Sciatic nerve (tissue), 2 donors: ENCODE measurements around the gene RRAGD. TPM values are rescaled to one million over a fixed set of nuclear protein-coding genes. Genes with fewer than 3 reads are reported as not detected.

Source experiments
- ATAC-seq: fragments of 200-7000 bp; cut with Tn5 transposase; one replicate; pipeline ENCODE4 v1.9.1; 2020; ENCODE audit warnings: mild to moderate bottlenecking, moderate library complexity
- DNase-seq: peaks from one replicate; pipeline ENCODE4 v3.0.0-alpha.2; 2020; ENCODE audit warnings: low spot score
- intact Hi-C: fragments of 100-400 bp; cut with DNase I; formaldehyde crosslinking; loops from one replicate; pipeline ENCODE4 v1.14.2; 2022
- total RNA-seq: library from RNA; stranded (reverse); fragmentation: NEBNext Ultra II Directional; extraction: Animal tissue kit (Norgen Biotek cat#: 25700); gene quantifications from one replicate; pipeline ENCODE4 v1.2.1, GENCODE V29; 2021
- donor health status: DM: no; HTN: no; CAD: no.
- donor health status: DM: no; HTN: no; CAD: no.

RRAGD gene
- total RNA-seq, 1 donor from 2014 or later: 22.1 TPM

- DNase-seq: no peak
- intact Hi-C loops: no loop called here
- no peak for ATAC-seq
Measured at GRCh38 chr6:89353118-89353556, 58.9 kb downstream of the RRAGD start.

- intact Hi-C loops: no loop called here
- ATAC-seq: peak; percentile 98
- DNase-seq: peak; percentile 96
Measured at GRCh38 chr6:89352278-89353117, 59.6 kb downstream of the RRAGD start, which contains the start of gene UBE2J1. Gene UBE2J1, minus strand, starts transcription at chr6:89352722. Its CDS starts 153 bp downstream, at chr6:89352569.

DNA sequence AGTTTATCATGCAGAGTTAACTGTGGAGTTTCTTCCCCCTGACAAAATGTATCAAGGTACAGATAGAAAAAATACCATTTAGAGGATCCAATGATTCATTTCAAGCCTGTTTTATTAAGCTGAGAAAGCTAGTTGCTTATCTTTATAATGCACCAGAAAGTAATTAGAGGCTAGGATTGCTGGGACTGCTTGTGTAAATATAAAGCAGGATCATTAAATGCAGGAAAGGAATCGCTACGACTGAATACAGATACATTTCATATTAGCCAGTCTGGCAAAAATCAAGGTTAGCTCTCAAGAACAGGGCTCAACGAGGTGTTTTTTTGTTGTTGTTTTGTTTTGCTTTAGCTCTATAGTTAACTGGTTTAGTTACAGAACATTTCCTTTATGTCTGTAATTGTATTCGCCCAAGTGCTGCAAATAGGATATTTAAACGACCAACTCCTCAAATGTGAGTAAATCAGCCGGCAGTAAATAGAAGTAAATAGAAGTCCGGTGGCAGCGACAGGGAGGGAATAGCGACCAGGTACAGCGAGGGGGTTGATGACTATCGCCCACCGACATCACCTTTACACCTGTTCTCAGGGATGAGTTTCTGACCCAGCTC, 60.3 kb downstream of the RRAGD start:
- intact Hi-C loops: no loop called here
- ATAC-seq (no peak), DNase-seq (no peak)

DNA sequence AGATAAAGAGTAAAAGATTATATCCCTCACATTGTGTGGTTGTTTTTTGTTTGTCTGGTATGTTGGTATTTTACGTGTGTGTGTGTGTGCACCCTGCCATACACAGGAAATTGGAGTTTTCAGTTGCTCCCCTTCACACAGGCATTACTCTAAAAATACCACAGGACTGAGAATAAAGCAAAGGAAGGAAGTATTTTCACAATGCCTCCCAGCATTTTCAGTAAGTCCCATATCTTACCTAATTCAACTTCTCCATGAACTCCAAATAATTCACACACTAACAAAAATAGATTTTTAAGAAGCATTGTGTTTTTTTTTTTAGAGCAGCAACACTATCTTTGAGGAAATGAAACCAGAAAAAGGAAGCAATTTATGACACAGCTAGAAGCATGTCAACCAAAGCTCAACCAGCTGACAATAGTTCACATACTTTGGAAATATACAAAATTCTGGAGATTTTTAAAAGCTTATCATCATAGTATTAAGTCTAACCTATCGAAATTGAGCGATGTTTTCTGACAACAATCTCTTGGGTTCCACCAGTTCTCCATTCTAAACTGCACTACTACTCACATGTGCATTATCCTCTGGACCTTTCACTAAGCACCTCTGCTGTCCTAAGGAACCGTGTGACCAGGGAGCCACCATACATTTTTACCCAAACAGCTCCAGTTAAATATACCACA, 61.6 kb downstream of the RRAGD start:
- no peak for DNase-seq
- ATAC-seq: no peak
- intact Hi-C loops: no loop called here

- intact Hi-C loops: no loop called here
- ATAC-seq (no peak), DNase-seq (no peak)
Measured at GRCh38 chr6:89348372-89348771, 63.7 kb downstream of the RRAGD start.

DNA sequence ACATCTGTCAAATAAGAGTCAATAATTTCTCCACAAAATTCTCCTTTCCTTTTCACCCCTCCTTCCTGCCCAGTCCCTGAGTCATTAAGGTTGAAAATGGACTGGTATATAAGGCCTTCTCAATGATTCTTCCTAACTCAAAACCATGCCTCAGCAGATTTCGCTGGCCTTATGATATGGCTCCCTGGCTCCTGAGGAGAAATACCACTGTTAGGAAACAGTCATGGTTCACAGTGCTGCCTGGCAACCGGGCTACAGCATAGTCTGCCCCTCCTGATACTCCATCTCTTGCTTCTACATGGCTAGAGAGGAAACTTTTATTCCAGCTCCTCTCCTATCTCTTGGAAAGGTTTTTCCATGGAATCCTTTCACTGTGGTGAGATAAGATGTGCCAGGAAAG, 64.2 kb downstream of the RRAGD start:
- ATAC-seq: no peak
- intact Hi-C loops: no loop called here
- DNase-seq: no peak

DNA sequence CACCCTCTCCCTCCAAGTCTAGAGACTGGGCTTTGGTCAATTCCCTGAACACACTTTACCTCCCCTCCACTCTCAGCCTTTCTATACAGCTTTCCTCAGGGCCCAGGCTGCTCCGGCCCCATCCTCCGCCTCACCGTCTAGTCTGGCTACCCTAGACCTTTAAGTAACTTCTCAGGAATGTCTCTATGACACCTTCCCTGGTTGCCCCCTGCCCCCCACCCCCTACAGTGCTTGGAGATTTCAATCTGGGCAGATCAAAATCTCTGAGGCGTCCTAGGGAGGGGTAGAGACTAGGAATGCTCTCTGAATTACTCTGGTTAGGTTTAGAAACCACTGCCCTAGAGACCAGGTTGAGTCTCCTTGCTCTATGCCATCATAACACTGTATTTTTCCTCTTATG, 65.6 kb downstream of the RRAGD start:
- DNase-seq (no peak), ATAC-seq (no peak)
- intact Hi-C loops: no loop called here

DNA sequence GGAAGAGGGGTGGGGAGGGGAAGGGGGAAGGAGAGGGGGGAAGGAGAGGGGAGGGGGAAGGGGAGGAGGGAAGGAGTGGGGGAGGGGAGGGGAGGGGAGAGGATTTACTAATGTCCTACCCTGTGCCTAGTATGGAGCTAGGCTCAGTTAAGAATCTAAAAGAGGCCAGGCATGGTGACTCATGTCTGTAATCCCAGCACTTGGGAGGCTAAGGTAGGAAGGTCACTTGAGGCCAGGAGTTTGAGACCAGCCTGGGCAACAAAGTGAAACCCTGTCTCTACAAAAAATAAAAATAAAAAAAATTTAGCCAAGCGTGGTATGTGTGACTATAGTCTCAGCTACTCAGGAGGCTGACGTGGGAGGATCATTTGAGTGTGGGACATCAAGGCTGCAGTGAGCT, 72.5 kb downstream of the RRAGD start:
- ATAC-seq: no peak

DNA sequence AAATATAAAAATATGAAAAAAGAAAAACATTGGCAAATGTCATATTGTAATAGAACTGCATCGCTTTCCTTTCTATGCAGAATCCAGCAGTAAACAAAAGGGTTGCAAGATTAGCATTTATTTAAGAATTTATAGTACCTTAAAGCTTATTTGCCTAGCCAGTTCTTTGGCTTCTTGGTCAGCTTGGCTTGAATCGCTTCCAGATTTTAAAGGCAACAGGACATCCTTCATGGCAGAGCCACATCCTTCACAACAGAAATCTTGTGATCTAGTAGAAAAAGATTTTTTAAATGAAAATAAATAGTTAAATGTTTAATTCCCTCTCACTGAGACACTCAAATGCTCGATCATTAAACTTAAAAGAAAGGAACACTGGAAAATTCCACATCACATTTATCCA, 76.9 kb downstream of the RRAGD start:
- ATAC-seq (no peak), DNase-seq (no peak)
- intact Hi-C loops: no loop called here

More for the DNA sequence above, 72.5 kb downstream of the RRAGD start:
- DNase-seq: no peak
- intact Hi-C loops: no loop called here

- no peak for DNase-seq
- intact Hi-C loops: no loop called here
- ATAC-seq: no peak
Measured at GRCh38 chr6:89330910-89331309, 81.2 kb downstream of the RRAGD start.

DNA sequence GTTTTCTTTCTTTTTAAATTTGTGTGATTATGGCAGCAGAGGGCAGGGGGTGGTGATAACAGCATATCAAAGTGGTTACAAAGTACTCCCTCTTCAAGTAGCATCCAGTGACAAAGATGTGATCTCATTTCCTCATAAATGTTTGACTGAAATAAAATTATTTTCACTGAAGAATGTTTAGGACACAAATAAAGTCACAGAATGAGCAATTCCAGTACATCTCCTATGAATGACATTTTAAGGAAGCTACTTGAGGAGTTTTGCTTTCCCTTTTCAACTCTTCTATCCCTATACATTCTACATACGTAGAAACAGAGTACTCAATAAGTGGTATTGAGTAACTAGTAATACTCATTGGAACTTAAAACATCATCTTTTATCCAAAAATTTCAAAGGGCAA, 83.1 kb downstream of the RRAGD start:
- DNase-seq (no peak), ATAC-seq (no peak)
- intact Hi-C loops: no loop called here

- ATAC-seq (no peak), DNase-seq (no peak)
- intact Hi-C loops: no loop called here
Measured at GRCh38 chr6:89324304-89324703, 87.8 kb downstream of the RRAGD start.

- DNase-seq (no peak), ATAC-seq (no peak)
- intact Hi-C loops: no loop called here
Measured at GRCh38 chr6:89323511-89323971, 88.5 kb downstream of the RRAGD start.

GRCh38 chr6:89321131-89321970, 90.7 kb downstream of the RRAGD start:
- ATAC-seq (no peak), DNase-seq (no peak)
- intact Hi-C loops: no loop called here

DNA sequence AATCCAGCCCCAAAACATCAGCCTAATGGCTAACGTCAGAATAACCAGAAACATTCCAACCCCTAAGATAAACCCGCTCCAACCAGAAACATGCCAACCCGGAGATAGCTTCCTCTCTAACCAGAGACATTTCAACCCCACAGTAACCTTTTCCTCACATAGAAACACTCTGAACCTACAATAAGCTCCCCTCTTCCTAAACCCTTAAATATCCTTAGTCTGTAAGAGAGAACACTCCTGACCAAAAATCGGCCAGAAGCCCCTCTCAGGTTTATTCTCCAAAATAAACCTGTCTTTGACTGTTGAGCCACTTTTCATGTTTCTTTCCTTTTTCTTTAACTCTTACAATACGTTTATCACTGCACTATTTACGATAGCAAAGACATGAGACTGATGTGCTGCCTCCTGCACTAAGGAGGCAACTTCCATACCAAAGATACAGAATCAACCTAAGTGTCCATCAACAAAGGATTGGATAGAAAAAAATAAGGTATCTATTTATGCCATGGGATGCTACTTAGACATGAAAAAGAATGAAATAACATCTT, 92.0 kb downstream of the RRAGD start:
- ATAC-seq (no peak), DNase-seq (no peak)
- intact Hi-C loops: no loop called here

DNA sequence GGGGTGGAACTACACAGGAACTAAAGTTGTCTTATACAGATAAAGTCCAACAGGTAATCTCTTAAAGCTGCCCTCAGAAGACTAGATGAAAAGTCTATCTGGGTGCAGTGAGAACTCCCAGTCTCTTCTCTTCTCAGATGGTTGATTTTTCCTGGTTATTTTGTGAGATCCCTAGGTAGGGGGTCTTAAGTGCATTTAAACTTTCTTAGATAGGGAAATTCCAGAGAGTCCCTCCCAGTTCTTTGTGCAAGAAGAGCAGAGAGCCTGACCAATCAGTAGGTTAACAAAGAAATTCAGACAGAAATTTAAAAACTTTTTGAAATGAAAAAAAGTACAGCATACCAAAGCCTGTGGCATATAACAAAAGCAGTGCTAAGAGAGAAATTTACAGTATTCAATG, 95.0 kb downstream of the RRAGD start:
- ATAC-seq (no peak), DNase-seq (no peak)
- intact Hi-C loops: no loop called here

- no peak for DNase-seq
- intact Hi-C loops: no loop called here
- no peak for ATAC-seq
Measured at GRCh38 chr6:89315249-89315885, 96.7 kb downstream of the RRAGD start, which contains the start of gene GABRR2. Gene GABRR2, minus strand, starts transcription at chr6:89315299. Its CDS starts 134 bp downstream, at chr6:89315165.

- DNase-seq: no peak
- ATAC-seq: no peak
- intact Hi-C loops: no loop called here
Measured at GRCh38 chr6:89314692-89315091, 97.4 kb downstream of the RRAGD start.
